Measurements from ENCODE around the gene HILPDA.

DNA sequence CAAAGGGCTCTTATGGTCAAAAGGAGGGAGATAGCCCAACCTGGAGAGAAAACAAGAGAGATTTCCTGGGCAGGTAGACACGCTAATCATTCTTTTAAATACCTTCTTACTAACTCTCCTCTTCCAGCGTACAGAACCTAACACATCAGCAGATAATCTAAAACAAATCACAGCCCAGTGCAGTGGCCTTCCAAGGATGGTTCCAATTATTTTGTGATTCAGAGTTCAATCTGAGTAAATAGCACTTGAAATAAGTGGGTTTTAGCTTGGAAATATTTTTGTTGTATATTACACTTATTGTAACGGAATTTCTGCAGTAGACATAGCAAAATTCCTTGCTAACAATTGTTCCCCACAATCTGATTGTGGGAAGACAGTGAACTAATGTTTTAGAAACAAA lies 38.6 kb upstream of the HILPDA start:
- TF ChIP-seq POLR2A (IDR thresholded peaks at IDR 0.05; ENCODE audit: low read length) (no peak), GATA1 (IDR thresholded peaks at IDR 0.05; ENCODE audit: low read depth, low read length) (no peak)
